ENCODE results near the gene CACNG7. TPM values are rescaled to one million over a fixed set of nuclear protein-coding genes. Genes with fewer than 3 reads are reported as not detected.

CACNG7 gene
- total RNA-seq, 1 donor from 2014 or later, result not detected

DNA sequence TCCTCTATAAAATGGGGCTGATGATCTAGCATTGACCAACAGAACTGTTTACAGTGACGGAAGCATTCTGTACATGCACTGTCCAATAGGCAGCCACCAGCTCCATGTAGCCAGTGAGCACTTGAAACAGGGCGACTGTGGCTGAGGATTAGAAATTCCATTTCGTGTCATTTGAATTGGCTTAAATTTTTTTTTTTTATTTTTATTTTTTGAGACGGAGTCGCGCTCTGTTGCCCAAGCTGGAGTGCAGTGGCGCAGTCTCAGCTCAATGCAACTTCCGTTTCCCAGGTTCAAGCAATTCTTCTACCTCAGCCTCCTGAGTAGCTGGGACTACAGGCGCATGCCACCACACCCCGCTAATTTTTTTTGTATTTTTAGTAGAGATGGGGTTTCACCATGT lies 24.0 kb upstream of the CACNG7 start:
- no peaks in the 10 kb centered on the region for H3K36me3 ChIP-seq (ENCODE audit: control insufficient read depth, insufficient read depth, low read length)
- peaks cover 45% of the 10 kb centered on the region for H3K27me3 ChIP-seq (ENCODE audit: control insufficient read depth, insufficient read depth, low read length)
- no peak overlapping the region for H3K4me3 ChIP-seq (ENCODE audit: low read depth, low read length)
- no peak for DNase-seq (ENCODE audit: low read depth)
- TF ChIP-seq, protein P1, sequence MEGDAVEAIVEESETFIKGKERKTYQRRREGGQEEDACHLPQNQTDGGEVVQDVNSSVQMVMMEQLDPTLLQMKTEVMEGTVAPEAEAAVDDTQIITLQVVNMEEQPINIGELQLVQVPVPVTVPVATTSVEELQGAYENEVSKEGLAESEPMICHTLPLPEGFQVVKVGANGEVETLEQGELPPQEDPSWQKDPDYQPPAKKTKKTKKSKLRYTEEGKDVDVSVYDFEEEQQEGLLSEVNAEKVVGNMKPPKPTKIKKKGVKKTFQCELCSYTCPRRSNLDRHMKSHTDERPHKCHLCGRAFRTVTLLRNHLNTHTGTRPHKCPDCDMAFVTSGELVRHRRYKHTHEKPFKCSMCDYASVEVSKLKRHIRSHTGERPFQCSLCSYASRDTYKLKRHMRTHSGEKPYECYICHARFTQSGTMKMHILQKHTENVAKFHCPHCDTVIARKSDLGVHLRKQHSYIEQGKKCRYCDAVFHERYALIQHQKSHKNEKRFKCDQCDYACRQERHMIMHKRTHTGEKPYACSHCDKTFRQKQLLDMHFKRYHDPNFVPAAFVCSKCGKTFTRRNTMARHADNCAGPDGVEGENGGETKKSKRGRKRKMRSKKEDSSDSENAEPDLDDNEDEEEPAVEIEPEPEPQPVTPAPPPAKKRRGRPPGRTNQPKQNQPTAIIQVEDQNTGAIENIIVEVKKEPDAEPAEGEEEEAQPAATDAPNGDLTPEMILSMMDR (IDR thresholded peaks at IDR 0.05; ENCODE audit: insufficient read depth, low read length, poor library complexity, severe bottlenecking), result no peak

DNA sequence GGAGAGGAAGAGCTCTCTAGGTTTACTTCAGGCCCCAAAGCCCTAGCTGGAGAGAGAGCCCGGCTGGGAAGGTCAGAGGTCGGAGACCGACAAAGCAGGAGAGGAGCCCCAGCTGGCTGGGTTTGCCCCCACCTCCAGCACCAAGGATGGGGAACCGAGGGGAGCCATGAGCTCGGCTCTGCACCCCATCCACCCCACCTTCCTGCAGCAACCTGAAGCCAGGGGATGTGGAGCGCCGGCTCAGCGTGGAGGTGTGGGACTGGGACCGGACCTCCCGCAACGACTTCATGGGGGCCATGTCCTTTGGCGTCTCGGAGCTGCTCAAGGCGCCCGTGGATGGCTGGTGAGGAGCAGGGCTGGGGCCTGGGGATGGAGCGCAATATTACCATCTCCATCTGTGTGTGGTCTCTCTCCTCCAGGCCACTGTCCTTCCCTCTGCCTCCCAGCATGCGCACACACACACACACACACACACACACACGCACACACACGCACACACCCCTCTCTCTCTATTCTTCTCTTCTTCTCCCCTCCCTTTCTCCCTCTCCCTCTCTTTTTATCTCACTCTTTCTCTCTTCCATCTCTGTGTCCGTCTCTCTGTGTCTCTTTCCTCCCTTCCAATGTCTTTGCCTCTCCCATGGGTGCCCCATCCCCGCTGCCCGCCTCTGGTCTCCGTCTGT lies 16.6 kb upstream of the CACNG7 start:
- no peak overlapping the region for H3K4me3 ChIP-seq (ENCODE audit: low read depth, low read length)
- TF ChIP-seq, protein P1 (IDR thresholded peaks at IDR 0.05; ENCODE audit: insufficient read depth, low read length, poor library complexity, severe bottlenecking), result no peak
- H3K27me3 ChIP-seq (ENCODE audit: control insufficient read depth, insufficient read depth, low read length), result no peaks in the 10 kb centered on the region
- H3K36me3 ChIP-seq (ENCODE audit: control insufficient read depth, insufficient read depth, low read length), result no peaks in the 10 kb centered on the region
- no peak for DNase-seq (ENCODE audit: low read depth)

DNA sequence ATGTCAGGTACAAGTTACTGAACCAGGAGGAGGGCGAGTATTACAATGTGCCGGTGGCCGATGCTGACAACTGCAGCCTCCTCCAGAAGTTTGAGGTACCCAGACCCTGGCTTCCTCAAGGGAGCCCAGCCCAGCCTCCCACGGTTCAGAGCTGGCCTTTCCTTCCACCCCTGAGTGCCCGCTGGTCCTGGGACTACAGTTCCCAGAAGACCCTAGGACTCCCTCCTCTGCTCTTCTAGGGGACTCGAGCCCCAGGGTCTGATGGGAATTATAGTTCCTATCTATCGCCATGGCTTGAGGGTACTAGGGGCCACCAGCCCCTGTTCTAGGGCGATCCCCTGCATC lies 16.1 kb upstream of the CACNG7 start:
- DNase-seq (ENCODE audit: low read depth), result no peak
- no peak overlapping the region for H3K4me3 ChIP-seq (ENCODE audit: low read depth, low read length)
- no peaks in the 10 kb centered on the region for H3K36me3 ChIP-seq (ENCODE audit: control insufficient read depth, insufficient read depth, low read length)
- H3K27me3 ChIP-seq (ENCODE audit: control insufficient read depth, insufficient read depth, low read length), result peaks cover 3% of the 10 kb centered on the region
- TF ChIP-seq, protein P1 (IDR thresholded peaks at IDR 0.05; ENCODE audit: insufficient read depth, low read length, poor library complexity, severe bottlenecking), result no peak

DNA sequence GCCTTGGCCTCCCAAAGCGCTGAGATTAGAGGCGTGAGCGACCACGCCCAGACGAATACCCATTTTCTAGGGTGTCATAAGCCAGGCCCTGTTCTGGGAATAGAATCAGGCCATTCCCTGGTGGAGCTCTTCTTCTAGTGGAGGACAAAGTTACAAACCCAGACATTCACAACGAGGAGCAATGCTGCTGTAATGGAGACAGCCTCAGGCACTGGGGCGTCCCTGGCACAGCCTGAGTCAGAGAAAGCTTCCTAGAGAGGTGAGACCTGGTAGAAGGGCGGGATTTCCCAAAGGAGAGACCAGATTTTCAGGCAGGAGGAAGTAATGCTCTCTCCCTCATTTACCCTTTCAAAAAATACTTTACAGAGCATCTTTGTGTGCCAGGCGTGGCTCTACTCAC lies 14.4 kb upstream of the CACNG7 start:
- TF ChIP-seq, protein P1 (IDR thresholded peaks at IDR 0.05; ENCODE audit: insufficient read depth, low read length, poor library complexity, severe bottlenecking), result no peak
- Histone ChIP-seq H3K36me3 (ENCODE audit: control insufficient read depth, insufficient read depth, low read length) (no peaks in the 10 kb centered on the region), H3K27me3 (ENCODE audit: control insufficient read depth, insufficient read depth, low read length) (peaks cover 8% of the 10 kb centered on the region), H3K4me3 (ENCODE audit: low read depth, low read length) (no peak overlapping the region)
- DNase-seq (ENCODE audit: low read depth), result no peak

DNA sequence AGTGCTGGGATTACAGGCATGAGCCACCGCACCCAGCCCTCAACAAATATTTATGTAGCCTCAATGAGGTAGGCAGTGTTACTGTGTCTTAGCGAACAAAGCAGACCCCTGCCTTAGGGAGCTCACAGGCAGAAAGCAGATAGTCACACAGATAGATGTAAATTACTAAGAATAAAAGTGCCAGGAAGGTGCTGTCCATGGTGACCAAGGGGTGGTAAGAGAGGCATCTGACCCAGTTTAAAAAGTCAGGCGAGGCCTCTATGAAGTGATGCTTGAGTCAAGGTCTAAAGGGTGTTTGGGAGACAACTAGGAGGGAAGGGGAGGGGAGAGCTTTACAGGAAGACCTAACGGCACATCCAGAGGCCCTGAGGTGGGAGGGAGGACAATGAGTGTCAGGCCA lies 12.4 kb upstream of the CACNG7 start:
- Histone ChIP-seq H3K27me3 (ENCODE audit: control insufficient read depth, insufficient read depth, low read length) (peaks cover 8% of the 10 kb centered on the region), H3K36me3 (ENCODE audit: control insufficient read depth, insufficient read depth, low read length) (no peaks in the 10 kb centered on the region), H3K4me3 (ENCODE audit: low read depth, low read length) (no peak overlapping the region)
- no peak for DNase-seq (ENCODE audit: low read depth)
- TF ChIP-seq, protein P1 (IDR thresholded peaks at IDR 0.05; ENCODE audit: insufficient read depth, low read length, poor library complexity, severe bottlenecking), result no peak

DNA sequence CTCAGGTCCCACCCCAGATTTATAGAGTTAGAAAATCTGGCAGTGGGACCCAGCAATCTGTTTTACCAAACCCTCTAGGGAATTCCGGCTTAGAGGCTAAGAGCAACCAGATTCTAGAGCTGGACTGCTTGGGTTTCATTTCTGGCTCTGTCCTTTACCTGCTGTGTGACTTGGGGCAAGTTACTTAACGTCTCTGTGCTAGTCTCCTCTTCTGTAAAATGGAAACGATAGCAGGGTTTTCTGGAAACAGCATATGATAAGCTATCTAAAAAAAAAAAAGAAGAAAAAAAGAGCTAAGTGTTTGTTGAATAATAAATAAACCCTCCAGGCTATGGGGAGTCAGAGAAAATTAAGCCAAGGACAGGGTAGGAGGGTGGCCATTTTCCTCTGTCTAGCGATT lies 11.6 kb upstream of the CACNG7 start:
- TF ChIP-seq, protein P1 (IDR thresholded peaks at IDR 0.05; ENCODE audit: insufficient read depth, low read length, poor library complexity, severe bottlenecking), result no peak
- Histone ChIP-seq H3K36me3 (ENCODE audit: control insufficient read depth, insufficient read depth, low read length) (no peaks in the 10 kb centered on the region), H3K4me3 (ENCODE audit: low read depth, low read length) (no peak overlapping the region), H3K27me3 (ENCODE audit: control insufficient read depth, insufficient read depth, low read length) (peaks cover 8% of the 10 kb centered on the region)
- DNase-seq (ENCODE audit: low read depth), result no peak

All from kidney epithelial cell (primary cell).